WTC11 (cell line): Measurements from ENCODE around the gene P3H2.

Experiments
- CTCF ChIP-seq: fragments of 200-600 bp; IDR thresholded peaks from 2 replicates; pipeline ENCODE4 v1.8.0; 2022; ENCODE audit warnings: antibody characterized with exemption
- HMGXB4 ChIP-seq: sonication (generic); formaldehyde crosslinking; IDR thresholded peaks from 2 replicates; pipeline ENCODE4 v1.8.1; 2023; ENCODE audit warnings: mild to moderate bottlenecking, moderate library complexity, missing genetic modification reagents
- PRDM15 ChIP-seq: sonication (generic); formaldehyde crosslinking; IDR thresholded peaks from 2 replicates; pipeline ENCODE4 v1.8.0; 2022; ENCODE audit warnings: missing genetic modification reagents
- ZNF317 ChIP-seq: sonication (generic); formaldehyde crosslinking; IDR thresholded peaks from 2 replicates; pipeline ENCODE4 v1.8.1; 2023; ENCODE audit warnings: low read depth, mild to moderate bottlenecking, moderate library complexity, missing genetic modification reagents, borderline replicate concordance

- TF ChIP-seq CTCF = no peak
- TF ChIP-seq PRDM15 = no peak
- TF ChIP-seq ZNF317 (CRISPR knock-in tag) = no peak
- TF ChIP-seq HMGXB4 (CRISPR knock-in tag) = no peak
Measured at GRCh38 chr3:190122198-190122771, 1.6 kb upstream of the P3H2 start.
